ENCODE results near the gene IPO9. TPM values are rescaled to one million over a fixed set of nuclear protein-coding genes. Genes with fewer than 3 reads are reported as not detected.

The IPO9 gene
- total RNA-seq, 1 experiment from 2014 or later: 121 TPM

- ChIA-PET CTCF (interaction anchor here (0.8 kb wide), 1 partner anchor 82 kb away, joined by 5 read pairs; no protein-coding TSS in a partner anchor), POLR2A (ENCODE audit: low non-redundant PET) (no interaction called here)
- TF ChIP-seq CTCF (conservative IDR thresholded peaks at IDR 0.05; ENCODE audit: low read depth, low read length) (no peak), EZH2 (IDR thresholded peaks at IDR 0.05; ENCODE audit: borderline replicate concordance, low read depth, low read length, poor library complexity, severe bottlenecking) (no peak)
- Histone ChIP-seq H3K27ac (ENCODE audit: low read depth, low read length, poor library complexity, severe bottlenecking) (no peak overlapping the region), H3K27me3 (replicated peaks; ENCODE audit: insufficient read depth, low read depth, low read length, poor library complexity) (no peaks in the 10 kb centered on the region), H3K9me3 (ENCODE audit: low read depth, low read length, poor library complexity, severe bottlenecking) (no peaks in the 10 kb centered on the region), H3K36me3 (ENCODE audit: insufficient read depth, low read length, poor library complexity, severe bottlenecking) (no peaks in the 10 kb centered on the region), H3K4me3 (ENCODE audit: low read depth, low read length, poor library complexity, severe bottlenecking) (no peak overlapping the region), H3K4me1 (ENCODE audit: insufficient read depth, low read length, poor library complexity, severe bottlenecking) (no peaks in the 10 kb centered on the region)
- no TSS peak for BruUV-seq (replicated peaks)
- intact Hi-C loops (cut with micrococcal nuclease; ENCODE audit: unreplicated experiment): loop anchor here (10.0 kb wide), 1 partner anchor 243 kb away; no protein-coding TSS in a partner anchor
- DNase-seq (ENCODE audit: low spot score): no peak
Measured at GRCh38 chr1:201891451-201892045, 62.6 kb downstream of the IPO9 start.

- intact Hi-C loops (cut with micrococcal nuclease; ENCODE audit: unreplicated experiment): loop anchor here (10.0 kb wide), 1 partner anchor 243 kb away; no protein-coding TSS in a partner anchor
- Histone ChIP-seq H3K36me3 (ENCODE audit: insufficient read depth, low read length, poor library complexity, severe bottlenecking) (no peaks in the 10 kb centered on the region), H3K4me3 (ENCODE audit: low read depth, low read length, poor library complexity, severe bottlenecking) (no peak overlapping the region), H3K27ac (ENCODE audit: low read depth, low read length, poor library complexity, severe bottlenecking) (no peak overlapping the region), H3K27me3 (replicated peaks; ENCODE audit: insufficient read depth, low read depth, low read length, poor library complexity) (no peaks in the 10 kb centered on the region), H3K9me3 (ENCODE audit: low read depth, low read length, poor library complexity, severe bottlenecking) (no peaks in the 10 kb centered on the region), H3K4me1 (ENCODE audit: insufficient read depth, low read length, poor library complexity, severe bottlenecking) (no peaks in the 10 kb centered on the region)
- DNase-seq (ENCODE audit: low spot score): no peak
- ChIA-PET CTCF (interaction anchor here (0.8 to 1.0 kb wide), 2 partner anchors 9 to 81 kb away, joined by 3 to 5 read pairs; no protein-coding TSS in a partner anchor), POLR2A (ENCODE audit: low non-redundant PET) (no interaction called here)
- TF ChIP-seq CTCF (conservative IDR thresholded peaks at IDR 0.05; ENCODE audit: low read depth, low read length) (no peak), EZH2 (IDR thresholded peaks at IDR 0.05; ENCODE audit: borderline replicate concordance, low read depth, low read length, poor library complexity, severe bottlenecking) (no peak)
- no TSS peak for BruUV-seq (replicated peaks)
Measured at GRCh38 chr1:201892211-201892610, 63.3 kb downstream of the IPO9 start.

GRCh38 chr1:201893431-201893830 is 64.5 kb downstream of the IPO9 start:
- Histone ChIP-seq H3K4me3 (ENCODE audit: low read depth, low read length, poor library complexity, severe bottlenecking) (no peak overlapping the region), H3K27me3 (replicated peaks; ENCODE audit: insufficient read depth, low read depth, low read length, poor library complexity) (no peaks in the 10 kb centered on the region), H3K4me1 (ENCODE audit: insufficient read depth, low read length, poor library complexity, severe bottlenecking) (no peaks in the 10 kb centered on the region), H3K36me3 (ENCODE audit: insufficient read depth, low read length, poor library complexity, severe bottlenecking) (no peaks in the 10 kb centered on the region), H3K9me3 (ENCODE audit: low read depth, low read length, poor library complexity, severe bottlenecking) (no peaks in the 10 kb centered on the region), H3K27ac (ENCODE audit: low read depth, low read length, poor library complexity, severe bottlenecking) (no peak overlapping the region)
- intact Hi-C loops (cut with micrococcal nuclease; ENCODE audit: unreplicated experiment): loop anchor here (10.0 kb wide), 1 partner anchor 241 kb away; no protein-coding TSS in a partner anchor
- CTCF ChIA-PET: no interaction called here
- POLR2A ChIA-PET (ENCODE audit: low non-redundant PET): no interaction called here
- no peak for TF ChIP-seq EZH2 (IDR thresholded peaks at IDR 0.05; ENCODE audit: borderline replicate concordance, low read depth, low read length, poor library complexity, severe bottlenecking)
- TF ChIP-seq CTCF (conservative IDR thresholded peaks at IDR 0.05; ENCODE audit: low read depth, low read length): no peak
- no TSS peak for BruUV-seq (replicated peaks)
- DNase-seq (ENCODE audit: low spot score): no peak

All from A673 (cell line).